LNCAP (cell line): ENCODE results near the gene PPP6R1.

Experiments
- TF ChIP-seq, protein P1 (sequence below): fragments of 450-650 bp; IDR thresholded peaks from 2 replicates; pipeline ENCODE4 v1.5.1; 2017; ENCODE audit warnings: mild to moderate bottlenecking

Gene PPP6R1

DNA sequence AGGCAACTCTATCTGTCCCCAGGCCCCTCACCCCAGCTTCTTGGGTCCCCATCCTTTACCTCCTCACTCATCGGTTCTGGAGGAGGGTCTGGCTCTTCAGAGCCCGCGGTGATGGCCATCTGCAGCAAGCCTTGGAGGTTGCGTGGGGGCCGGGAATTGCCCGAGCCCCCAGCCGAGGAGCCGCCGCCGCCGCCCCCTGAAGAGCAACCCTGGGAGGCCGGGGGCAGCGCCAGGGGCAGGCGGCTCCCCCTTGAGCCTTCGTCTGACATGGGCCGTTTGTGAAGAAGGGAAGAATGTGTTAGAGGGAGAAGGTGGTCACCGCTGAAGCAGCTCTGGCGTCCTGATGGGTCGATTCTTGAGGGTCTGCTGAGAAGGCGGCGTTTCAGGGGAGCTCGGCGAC lies 20.5 kb upstream of the PPP6R1 start:
- TF ChIP-seq, protein P1, sequence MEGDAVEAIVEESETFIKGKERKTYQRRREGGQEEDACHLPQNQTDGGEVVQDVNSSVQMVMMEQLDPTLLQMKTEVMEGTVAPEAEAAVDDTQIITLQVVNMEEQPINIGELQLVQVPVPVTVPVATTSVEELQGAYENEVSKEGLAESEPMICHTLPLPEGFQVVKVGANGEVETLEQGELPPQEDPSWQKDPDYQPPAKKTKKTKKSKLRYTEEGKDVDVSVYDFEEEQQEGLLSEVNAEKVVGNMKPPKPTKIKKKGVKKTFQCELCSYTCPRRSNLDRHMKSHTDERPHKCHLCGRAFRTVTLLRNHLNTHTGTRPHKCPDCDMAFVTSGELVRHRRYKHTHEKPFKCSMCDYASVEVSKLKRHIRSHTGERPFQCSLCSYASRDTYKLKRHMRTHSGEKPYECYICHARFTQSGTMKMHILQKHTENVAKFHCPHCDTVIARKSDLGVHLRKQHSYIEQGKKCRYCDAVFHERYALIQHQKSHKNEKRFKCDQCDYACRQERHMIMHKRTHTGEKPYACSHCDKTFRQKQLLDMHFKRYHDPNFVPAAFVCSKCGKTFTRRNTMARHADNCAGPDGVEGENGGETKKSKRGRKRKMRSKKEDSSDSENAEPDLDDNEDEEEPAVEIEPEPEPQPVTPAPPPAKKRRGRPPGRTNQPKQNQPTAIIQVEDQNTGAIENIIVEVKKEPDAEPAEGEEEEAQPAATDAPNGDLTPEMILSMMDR, result no peak

GRCh38 chr19:55278391-55279135 lies 19.7 kb upstream of the PPP6R1 start:
- TF ChIP-seq, protein P1, result no peak

DNA sequence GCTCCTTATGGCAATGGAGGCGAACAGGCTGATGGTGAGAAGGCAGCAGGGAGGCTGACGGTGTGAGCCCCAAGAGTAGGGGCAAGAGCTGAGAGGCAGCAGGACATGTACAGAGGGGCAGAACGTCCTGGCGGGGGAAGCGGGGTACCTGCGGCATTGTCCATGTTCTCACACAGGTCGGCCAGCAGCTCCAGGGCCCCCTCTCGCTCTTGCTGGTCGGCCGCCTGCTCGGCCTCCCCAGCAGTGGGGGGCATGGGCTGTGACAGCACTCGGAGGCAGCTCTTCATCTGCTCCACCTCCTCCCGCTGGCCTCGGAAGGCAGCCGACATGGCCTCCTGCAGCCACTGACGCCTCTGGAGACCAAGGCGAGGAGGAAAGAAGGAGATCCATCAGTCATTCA lies 18.7 kb upstream of the PPP6R1 start:
- TF ChIP-seq, protein P1, result no peak

DNA sequence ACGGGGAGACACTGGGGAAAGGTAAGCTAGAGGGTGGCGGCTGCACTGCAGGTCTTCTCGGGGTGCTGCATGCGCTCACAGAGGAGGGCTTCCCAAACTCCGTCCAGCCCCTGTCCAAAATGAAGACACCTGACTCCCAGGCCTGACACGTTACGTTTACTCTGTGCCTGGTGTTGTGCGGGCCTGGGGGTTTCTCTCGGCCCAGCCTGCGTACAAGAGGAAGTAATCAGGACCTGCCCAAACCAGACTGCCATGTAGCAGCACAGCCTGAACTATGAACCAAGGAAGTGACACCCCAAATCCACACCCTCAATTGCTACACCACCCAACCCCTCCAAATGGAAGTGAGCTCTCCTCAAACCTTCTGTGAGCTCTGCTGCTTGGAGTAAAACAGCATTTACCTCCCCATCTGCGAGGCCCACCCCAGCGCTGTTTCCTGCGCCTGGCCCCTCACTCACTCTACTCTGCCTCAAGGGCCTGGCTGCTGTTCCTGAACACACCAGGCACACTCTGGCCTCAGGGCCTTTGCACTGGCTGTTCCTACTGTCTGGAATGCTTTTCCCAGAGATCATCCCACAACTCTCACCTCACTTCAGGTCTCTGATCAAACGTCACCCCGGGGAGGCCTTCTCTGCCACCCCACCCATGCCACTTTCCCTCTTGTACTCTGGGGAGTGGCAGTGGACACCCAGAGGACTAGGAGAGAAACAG lies 18.1 kb upstream of the PPP6R1 start:
- TF ChIP-seq, protein P1, result no peak

DNA sequence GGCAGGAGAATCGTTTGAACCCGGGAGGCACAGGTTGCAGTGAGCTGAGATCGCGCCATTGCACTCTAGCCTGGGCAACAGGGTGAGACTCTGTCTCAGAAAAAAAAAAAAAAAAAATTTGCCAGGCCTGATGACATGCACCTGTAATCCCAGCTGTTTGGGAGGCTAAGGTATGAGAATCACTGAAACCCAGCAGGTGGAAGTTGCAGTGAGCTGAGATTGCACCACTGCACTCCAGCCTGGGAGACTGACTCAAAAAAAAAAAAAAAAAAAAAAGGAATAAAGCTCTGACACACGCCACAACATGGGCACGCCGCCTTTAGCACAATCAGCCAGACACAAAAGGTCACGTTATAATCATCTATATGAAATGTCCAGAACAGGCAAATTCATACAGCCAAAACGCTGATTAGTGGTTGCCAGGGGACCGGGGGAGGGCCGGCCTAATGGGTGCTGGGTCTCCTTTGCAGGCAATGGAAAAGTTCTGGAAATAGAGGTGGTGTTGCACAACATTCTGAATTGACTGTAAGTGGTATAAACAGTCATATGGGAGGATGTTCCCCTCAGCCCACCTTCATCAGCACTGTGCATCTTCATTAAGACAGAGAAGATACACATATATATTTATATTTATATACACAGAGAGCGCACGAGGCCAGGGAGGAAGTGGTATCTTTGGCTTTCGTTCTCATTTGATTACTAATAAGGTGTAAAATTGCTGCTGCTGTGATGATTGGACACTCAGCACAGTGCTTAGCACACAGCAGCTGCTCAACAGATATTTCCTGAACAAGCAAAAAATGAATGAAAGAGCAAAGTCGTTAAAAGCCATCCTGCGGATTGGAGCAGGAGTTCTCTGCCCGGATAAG lies 17.3 kb upstream of the PPP6R1 start:
- TF ChIP-seq, protein P1, result no peak

DNA sequence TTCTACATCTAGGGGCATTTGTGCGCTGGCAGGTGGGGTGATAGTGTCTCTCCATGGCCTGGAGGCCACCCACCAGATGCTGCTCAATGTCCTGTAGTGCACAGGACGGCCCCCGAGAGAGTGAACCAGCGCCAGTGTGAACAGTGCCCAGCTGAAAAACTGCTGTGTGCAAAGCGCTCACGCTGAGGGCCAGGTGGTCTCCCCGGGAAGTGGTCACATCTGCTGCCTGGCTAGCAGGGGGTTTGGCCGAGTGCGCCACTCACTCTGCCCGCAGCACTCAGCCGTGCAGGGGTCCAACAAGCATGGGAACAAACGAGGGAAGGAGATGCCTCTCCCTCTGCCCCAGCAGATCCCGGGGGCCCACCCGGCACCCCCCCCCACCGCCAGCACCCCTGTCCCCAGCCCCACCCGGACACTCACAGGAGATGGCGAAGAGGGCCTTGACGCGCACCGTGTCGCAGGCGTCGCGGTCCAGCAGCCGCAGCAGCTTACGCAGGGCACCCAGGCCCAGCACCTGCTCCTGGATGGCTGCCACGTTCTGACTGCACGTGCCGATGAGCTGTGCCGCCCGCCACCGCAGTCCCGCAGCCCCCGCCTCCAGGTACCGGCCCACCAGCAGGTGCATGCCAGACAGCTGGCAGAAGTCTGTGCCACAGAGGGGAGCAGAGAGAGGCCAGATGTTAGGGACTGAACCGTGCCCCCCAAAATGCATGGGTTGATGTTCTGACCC lies 15.3 kb upstream of the PPP6R1 start:
- TF ChIP-seq, protein P1, result no peak

GRCh38 chr19:55272142-55272541 lies 13.3 kb upstream of the PPP6R1 start:
- TF ChIP-seq, protein P1, result no peak
